Activated CD4-positive, alpha-beta T cell treated with anti-CD3 and anti-CD28 coated beads, Interleukin-2, Interleukin-4, amounts not matched to agents 100 ng/mL and 50 ng/mL, durations not matched to agents 16 hours and 8 hours (primary cell): ENCODE measurements around the gene ATXN7L1.

Experiments
- DNase-seq: peaks from one replicate; pipeline ENCODE4 v3.0.0-alpha.2; 2020; ENCODE audit warnings: low spot score

The ATXN7L1 gene

DNA sequence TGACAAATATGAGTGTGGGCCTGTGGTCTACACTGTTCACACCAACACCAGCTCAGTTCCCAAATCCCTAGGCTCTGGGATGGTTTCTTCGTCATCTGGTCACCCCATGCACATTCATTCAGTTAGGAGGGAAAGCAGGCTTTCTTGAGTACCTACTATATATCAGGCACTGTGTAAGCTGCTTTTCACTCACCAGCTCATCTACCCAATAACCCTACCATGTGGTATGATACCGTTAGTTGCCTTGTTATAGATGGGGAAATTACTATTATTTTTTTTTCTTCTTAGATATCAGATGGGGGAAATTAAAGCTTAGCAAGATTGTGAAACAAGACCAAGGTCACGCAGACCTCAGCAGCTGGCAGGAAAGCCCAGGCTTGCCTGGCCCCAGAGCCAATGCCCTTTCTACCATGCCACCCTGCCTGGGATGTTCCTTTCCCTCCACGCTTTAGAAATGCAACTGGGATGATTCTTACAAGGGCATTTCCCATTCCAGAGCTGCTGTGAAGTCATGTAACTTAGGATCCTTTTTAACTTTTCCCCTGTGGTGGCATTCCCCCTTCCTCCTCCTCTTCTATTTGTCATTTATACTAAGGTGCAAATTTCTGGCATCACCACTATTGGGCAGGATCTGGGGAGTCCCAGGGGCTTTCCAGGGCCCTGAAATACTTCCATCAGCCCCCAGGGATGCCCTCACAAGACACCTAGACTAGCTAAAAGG is 202.0 kb downstream of the ATXN7L1 start:
- no peak for DNase-seq

DNA sequence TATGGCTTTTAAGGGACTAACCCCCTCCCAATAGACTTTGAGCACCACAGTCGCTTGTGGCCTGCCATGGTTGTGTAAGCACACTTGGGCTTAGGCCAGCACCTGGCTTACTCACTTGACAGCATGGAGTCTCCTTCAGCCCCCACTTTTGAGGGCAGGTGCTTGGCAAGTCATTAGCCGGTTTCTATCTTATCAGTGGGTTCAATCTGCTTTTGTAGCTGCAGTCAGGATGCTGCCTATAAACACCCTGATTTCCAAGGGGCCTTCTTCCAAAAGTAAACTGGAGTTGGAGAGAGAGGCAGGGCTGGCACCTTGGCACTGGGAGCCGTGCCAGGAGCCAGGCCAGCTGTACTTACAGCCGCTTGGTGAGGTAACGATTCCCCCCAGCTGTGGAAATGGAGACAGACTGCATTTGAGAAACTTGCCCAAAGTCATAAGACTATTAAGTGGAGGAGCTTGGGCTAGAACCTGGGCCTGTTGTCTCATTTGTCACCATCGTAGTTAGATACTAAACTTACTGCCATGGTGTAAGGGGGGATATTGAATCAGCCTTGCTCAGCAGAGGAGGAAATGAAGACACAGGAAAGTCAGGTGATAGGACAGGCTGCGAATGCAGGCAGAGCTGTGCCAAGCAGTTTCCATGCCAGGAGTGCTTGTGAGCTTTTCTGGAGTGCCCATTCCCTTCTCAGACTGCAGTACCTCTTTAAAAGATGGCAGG is 202.9 kb downstream of the ATXN7L1 start:
- DNase-seq: no peak

- DNase-seq: no peak
Observed at GRCh38 chr7:105672801-105673200, 203.6 kb downstream of the ATXN7L1 start.

GRCh38 chr7:105666324-105666723 is 210.1 kb downstream of the ATXN7L1 start:
- no peak for DNase-seq

- no peak for DNase-seq
Observed at GRCh38 chr7:105665684-105666083, 210.7 kb downstream of the ATXN7L1 start.

- DNase-seq: no peak
Observed at GRCh38 chr7:105664816-105665525, 211.4 kb downstream of the ATXN7L1 start.

GRCh38 chr7:105662998-105663397 is 213.4 kb downstream of the ATXN7L1 start:
- no peak for DNase-seq

DNA sequence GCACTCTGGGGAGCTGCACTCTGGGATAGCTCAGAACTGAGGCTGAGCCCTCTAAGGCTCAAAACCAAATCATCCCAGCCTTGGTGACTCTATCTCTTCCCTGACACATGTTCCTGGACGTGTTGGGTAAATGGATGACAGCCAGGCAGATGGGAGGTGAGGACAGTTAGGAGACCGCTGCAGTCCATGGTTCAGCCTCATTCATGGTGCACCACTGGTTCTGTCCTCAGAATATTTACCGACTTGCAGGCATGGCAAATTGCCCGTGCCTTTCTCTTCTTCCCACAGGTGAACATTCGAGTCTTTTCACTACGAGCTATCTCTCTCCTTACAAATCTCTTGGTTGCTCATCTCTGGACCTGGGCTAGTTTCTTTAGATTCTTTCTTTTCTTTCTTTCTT is 214.8 kb downstream of the ATXN7L1 start:
- no peak for DNase-seq

DNA sequence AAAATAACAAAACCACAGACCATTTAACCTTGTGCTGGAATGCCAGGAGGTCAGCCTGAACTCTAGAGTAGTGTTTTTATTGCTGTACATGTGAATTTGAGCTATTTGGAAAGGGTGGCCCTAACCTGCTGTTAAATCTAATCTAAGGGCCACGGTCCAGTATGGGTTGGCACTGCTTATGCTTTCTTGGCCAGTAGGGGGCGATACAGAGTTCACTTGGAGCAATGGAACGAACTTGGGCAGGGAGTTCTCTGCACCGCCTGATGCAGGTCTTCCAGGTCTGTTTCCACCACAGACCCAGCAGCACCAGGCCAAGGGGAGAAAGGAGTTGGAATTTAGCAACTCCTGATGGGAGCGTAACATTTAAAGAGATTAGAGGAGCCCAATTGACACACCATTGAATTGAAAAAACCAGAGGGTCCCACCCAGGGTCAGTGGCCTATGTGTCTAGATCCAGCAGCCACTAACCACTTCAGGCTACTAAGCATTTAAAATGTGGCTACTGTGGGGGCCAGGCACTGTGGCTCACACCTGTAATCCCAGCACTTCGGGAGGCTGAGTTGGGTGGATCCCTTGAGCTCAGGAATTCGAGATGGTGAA is 219.4 kb downstream of the ATXN7L1 start:
- DNase-seq: peak; percentile 74

GRCh38 chr7:105655500-105656380 is 220.7 kb downstream of the ATXN7L1 start:
- no peak for DNase-seq

- DNase-seq: no peak
Observed at GRCh38 chr7:105655067-105655466, 221.3 kb downstream of the ATXN7L1 start.

DNA sequence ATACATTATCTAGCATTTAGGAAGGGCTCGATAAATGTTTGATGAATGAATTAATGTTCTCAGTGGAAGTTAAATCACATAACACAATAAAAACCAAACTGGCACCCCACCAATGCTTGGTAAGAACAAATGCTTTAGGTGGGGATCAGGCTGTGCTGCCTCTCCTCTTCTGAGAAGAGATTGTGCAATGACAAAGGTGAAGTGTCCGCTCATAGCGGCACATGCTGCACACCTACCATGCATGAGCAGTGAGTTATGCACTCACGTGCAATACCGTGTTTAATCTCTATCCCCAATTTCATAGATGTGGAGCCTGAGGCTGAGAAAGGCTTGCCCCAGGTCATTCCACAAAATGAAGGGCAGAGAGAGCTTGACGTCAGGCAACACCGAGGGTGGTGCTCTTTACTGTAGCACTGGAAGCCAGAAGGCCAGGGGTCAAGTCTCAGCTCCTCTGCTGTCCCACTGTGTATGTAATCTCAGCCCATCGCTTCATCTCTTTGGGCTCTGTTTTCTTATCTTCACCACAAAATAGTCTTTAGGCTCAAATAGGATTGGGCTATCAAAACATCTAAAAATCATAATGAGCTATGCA is 222.2 kb downstream of the ATXN7L1 start:
- no peak for DNase-seq

GRCh38 chr7:105653441-105654005 is 222.9 kb downstream of the ATXN7L1 start:
- DNase-seq: no peak

GRCh38 chr7:105652359-105652993 is 223.9 kb downstream of the ATXN7L1 start:
- peak; percentile 61 for DNase-seq

DNA sequence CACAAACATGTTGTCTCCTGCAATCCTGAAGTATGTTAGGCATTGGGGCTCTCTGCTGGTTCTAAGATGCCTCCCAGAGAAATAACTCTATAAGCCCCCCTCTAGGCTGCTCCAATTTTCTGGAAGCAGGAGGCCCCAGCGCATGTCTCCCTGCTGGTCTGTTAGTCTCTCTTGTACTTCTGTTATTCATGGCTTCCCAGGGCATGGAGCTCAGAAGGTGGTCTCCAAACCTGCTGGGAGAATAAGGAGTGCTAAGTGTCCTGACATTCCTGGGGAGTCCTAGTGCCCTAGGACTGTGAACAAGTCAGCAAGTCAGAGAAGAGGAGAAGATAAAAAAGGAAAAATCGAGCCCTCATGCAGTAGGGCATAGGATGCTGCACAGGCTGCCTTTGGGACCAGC is 224.6 kb downstream of the ATXN7L1 start:
- no peak for DNase-seq

DNA sequence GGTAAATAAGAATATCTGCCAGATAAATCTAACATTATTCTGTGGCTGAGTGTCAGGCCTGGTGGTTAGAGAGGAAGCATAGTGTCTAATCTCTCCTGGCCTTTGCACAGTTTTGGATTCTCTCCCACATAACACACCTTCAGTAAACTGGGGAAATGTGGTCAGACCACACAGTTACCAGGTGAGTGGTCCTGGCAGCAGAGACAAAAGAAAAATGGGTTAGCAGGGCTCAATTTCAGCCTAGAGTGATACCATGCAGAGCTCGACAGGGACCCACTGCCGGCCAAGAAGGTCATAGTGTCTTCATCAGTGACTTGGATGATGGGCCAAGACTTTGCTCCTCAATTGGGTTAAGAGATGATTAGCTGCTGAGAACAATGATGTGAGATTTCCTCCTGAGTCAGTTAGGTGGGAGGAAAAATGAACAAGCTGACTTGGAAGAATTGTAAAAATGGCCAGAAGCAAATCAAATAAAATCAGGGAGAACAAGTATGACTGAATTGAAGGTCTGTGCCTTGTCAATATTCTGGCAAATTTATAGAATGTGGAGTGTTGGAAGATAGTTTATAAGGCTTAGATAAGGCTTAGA is 225.9 kb downstream of the ATXN7L1 start:
- DNase-seq: no peak

DNA sequence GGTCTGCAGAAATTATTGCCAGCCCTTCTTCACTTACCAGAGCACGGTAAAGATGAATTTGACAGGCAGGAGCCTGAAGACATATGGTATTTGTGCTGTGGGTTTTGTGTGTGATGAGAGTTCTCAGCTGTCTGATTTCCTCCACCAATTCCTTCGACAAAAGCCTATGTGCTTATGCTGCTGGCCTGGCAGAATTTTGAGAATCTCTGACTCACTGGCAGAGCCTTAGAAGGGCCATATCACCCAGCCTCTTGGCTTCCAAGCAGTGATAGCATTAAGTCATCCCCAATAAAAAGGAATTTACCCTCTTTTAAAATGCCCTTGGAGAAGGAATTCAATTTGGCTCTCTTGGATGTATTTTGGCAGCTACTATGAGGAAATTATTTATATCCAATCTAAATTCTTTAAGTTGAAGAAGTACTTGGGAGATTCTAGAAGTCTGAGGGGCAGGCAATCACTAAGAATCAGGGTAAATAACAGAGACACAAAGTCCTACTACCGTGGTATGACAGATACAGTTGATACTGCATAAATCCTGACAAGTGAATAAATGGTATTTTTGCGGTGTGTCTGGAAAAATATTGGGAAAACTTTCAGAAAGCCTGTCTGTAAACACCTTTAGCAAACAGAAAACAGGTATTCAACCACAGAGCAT is 226.5 kb downstream of the ATXN7L1 start:
- DNase-seq: no peak

- DNase-seq: no peak
Observed at GRCh38 chr7:105648561-105649401, 227.6 kb downstream of the ATXN7L1 start.

GRCh38 chr7:105647591-105647990 is 228.8 kb downstream of the ATXN7L1 start:
- no peak for DNase-seq
